Measurements from ENCODE around the gene ROBO1. TPM values are rescaled to one million over a fixed set of nuclear protein-coding genes. Genes with fewer than 3 reads are reported as not detected.

ROBO1 gene
- total and polyA plus RNA-seq, 2 of the 13 experiments (the other 11 are each of a cell fraction or from before 2014, with no cell fraction given) = 52.2 to 71.0 TPM

GRCh38 chr3:78993375-78993774, 774.4 kb downstream of the ROBO1 start (continued):
- no peak for TF ChIP-seq ZNF746 (CRISPR knock-in tag; IDR thresholded peaks at IDR 0.05)
- no peak for TF ChIP-seq ZFX (CRISPR knock-in tag; IDR thresholded peaks at IDR 0.05; ENCODE audit: low read depth)
- TF ChIP-seq GLI4 (CRISPR knock-in tag; IDR thresholded peaks at IDR 0.05; ENCODE audit: borderline replicate concordance) = no peak
- TF ChIP-seq HDAC2 (CRISPR knock-in tag; IDR thresholded peaks at IDR 0.05) = peak; percentile 80
- TF ChIP-seq FOXP1 (IDR thresholded peaks at IDR 0.05) = no peak
- TF ChIP-seq FOXP1 (CRISPR knock-in tag; IDR thresholded peaks at IDR 0.05) = peak; percentile 71
- no peak for TF ChIP-seq ZNF891 (CRISPR knock-in tag; IDR thresholded peaks at IDR 0.05)
- TF ChIP-seq ZMYM3 (CRISPR knock-in tag; IDR thresholded peaks at IDR 0.05) = no peak
- no peak for TF ChIP-seq ZSCAN5A (CRISPR knock-in tag; IDR thresholded peaks at IDR 0.05; ENCODE audit: borderline replicate concordance)
- TF ChIP-seq, protein P1, sequence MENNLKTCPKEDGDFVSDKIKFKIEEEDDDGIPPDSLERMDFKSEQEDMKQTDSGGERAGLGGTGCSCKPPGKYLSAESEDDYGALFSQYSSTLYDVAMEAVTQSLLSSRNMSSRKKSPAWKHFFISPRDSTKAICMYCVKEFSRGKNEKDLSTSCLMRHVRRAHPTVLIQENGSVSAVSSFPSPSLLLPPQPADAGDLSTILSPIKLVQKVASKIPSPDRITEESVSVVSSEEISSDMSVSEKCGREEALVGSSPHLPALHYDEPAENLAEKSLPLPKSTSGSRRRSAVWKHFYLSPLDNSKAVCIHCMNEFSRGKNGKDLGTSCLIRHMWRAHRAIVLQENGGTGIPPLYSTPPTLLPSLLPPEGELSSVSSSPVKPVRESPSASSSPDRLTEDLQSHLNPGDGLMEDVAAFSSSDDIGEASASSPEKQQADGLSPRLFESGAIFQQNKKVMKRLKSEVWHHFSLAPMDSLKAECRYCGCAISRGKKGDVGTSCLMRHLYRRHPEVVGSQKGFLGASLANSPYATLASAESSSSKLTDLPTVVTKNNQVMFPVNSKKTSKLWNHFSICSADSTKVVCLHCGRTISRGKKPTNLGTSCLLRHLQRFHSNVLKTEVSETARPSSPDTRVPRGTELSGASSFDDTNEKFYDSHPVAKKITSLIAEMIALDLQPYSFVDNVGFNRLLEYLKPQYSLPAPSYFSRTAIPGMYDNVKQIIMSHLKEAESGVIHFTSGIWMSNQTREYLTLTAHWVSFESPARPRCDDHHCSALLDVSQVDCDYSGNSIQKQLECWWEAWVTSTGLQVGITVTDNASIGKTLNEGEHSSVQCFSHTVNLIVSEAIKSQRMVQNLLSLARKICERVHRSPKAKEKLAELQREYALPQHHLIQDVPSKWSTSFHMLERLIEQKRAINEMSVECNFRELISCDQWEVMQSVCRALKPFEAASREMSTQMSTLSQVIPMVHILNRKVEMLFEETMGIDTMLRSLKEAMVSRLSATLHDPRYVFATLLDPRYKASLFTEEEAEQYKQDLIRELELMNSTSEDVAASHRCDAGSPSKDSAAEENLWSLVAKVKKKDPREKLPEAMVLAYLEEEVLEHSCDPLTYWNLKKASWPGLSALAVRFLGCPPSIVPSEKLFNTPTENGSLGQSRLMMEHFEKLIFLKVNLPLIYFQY (CRISPR knock-in tag; IDR thresholded peaks at IDR 0.05; ENCODE audit: borderline replicate concordance) = no peak
- TF ChIP-seq KLF16 (CRISPR knock-in tag; IDR thresholded peaks at IDR 0.05) = 0 out of 4 replicates have a peak, but pooled peaks of 1 of the 2 experiments have one; percentile 21
- TF ChIP-seq SOX13 (IDR thresholded peaks at IDR 0.05) = no peak
- TF ChIP-seq SOX13 (CRISPR knock-in tag; conservative IDR thresholded peaks at IDR 0.05 in 1 of 2, IDR thresholded peaks at IDR 0.05 in 1 of 2) = peak in 1 of 2 experiments; percentile 81; a peak in 2 of 4 replicates
- no peak for TF ChIP-seq ZNF792 (CRISPR knock-in tag; IDR thresholded peaks at IDR 0.05)
- TF ChIP-seq, protein P2, sequence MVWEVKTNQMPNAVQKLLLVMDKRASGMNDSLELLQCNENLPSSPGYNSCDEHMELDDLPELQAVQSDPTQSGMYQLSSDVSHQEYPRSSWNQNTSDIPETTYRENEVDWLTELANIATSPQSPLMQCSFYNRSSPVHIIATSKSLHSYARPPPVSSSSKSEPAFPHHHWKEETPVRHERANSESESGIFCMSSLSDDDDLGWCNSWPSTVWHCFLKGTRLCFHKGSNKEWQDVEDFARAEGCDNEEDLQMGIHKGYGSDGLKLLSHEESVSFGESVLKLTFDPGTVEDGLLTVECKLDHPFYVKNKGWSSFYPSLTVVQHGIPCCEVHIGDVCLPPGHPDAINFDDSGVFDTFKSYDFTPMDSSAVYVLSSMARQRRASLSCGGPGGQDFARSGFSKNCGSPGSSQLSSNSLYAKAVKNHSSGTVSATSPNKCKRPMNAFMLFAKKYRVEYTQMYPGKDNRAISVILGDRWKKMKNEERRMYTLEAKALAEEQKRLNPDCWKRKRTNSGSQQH (CRISPR knock-in tag; IDR thresholded peaks at IDR 0.05; ENCODE audit: low read depth) = no peak
- no peak for TF ChIP-seq MATR3 (CRISPR knock-in tag; IDR thresholded peaks at IDR 0.05)
- no peak for TF ChIP-seq RFXANK (CRISPR knock-in tag; IDR thresholded peaks at IDR 0.05)
- TF ChIP-seq, protein P3, sequence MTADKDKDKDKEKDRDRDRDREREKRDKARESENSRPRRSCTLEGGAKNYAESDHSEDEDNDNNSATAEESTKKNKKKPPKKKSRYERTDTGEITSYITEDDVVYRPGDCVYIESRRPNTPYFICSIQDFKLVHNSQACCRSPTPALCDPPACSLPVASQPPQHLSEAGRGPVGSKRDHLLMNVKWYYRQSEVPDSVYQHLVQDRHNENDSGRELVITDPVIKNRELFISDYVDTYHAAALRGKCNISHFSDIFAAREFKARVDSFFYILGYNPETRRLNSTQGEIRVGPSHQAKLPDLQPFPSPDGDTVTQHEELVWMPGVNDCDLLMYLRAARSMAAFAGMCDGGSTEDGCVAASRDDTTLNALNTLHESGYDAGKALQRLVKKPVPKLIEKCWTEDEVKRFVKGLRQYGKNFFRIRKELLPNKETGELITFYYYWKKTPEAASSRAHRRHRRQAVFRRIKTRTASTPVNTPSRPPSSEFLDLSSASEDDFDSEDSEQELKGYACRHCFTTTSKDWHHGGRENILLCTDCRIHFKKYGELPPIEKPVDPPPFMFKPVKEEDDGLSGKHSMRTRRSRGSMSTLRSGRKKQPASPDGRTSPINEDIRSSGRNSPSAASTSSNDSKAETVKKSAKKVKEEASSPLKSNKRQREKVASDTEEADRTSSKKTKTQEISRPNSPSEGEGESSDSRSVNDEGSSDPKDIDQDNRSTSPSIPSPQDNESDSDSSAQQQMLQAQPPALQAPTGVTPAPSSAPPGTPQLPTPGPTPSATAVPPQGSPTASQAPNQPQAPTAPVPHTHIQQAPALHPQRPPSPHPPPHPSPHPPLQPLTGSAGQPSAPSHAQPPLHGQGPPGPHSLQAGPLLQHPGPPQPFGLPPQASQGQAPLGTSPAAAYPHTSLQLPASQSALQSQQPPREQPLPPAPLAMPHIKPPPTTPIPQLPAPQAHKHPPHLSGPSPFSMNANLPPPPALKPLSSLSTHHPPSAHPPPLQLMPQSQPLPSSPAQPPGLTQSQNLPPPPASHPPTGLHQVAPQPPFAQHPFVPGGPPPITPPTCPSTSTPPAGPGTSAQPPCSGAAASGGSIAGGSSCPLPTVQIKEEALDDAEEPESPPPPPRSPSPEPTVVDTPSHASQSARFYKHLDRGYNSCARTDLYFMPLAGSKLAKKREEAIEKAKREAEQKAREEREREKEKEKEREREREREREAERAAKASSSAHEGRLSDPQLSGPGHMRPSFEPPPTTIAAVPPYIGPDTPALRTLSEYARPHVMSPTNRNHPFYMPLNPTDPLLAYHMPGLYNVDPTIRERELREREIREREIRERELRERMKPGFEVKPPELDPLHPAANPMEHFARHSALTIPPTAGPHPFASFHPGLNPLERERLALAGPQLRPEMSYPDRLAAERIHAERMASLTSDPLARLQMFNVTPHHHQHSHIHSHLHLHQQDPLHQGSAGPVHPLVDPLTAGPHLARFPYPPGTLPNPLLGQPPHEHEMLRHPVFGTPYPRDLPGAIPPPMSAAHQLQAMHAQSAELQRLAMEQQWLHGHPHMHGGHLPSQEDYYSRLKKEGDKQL (CRISPR knock-in tag; IDR thresholded peaks at IDR 0.05; ENCODE audit: low read depth) = peak; percentile 63; the same call in 1 of the 2 replicates
- no peak for TF ChIP-seq SNRNP70 (IDR thresholded peaks at IDR 0.05; ENCODE audit: low read depth, low read length)
- peak; percentile 79; the same call in 1 of the 2 replicates for TF ChIP-seq FOXO1 (CRISPR knock-in tag; IDR thresholded peaks at IDR 0.05)
